Measurements from ENCODE around the gene GAS2.

- no peak for TF ChIP-seq CTCF (IDR thresholded peaks at IDR 0.05)
- TF ChIP-seq POLR2A (IDR thresholded peaks at IDR 0.05), result no peak
Measured at GRCh38 chr11:22775248-22775647, 108.8 kb downstream of the GAS2 start.
